HL-60 (cell line): ENCODE data around the gene EMD.
"Not testable (repeated sequence)": the region's sequence is repeated elsewhere in the genome, so short reads cannot be mapped to it uniquely, and the experiment has no call there.

ENCODE experiments used
- DNase-seq, 2 experiments: peaks; one replicate each; pipeline ENCODE4 v3.0.0-alpha.2; 2010 to 2020; ENCODE audit warnings: low read depth in 1 of 2, low spot score in 1 of 2
- H3K27ac ChIP-seq: fragments of 250-450 bp; sonication (Bioruptor Pico); replicated peaks from 2 replicates; pipeline ENCODE4 v1.5.1; 2020; ENCODE audit warnings: mild to moderate bottlenecking, moderate library complexity
- H3K27me3 ChIP-seq: fragments of 250-450 bp; sonication (Bioruptor Pico); 2 replicates; pipeline ENCODE4 v1.5.1; 2021; ENCODE audit warnings: mild to moderate bottlenecking, moderate library complexity; ENCODE audit not compliant: insufficient read depth, poor library complexity, severe bottlenecking
- H3K4me3 ChIP-seq: replicated peaks from 2 replicates; pipeline ENCODE4 v1.5.1; 2011; ENCODE audit warnings: mild to moderate bottlenecking, control low read depth, low read length; ENCODE audit not compliant: insufficient read depth
- GABPA ChIP-seq: IDR thresholded peaks from 2 replicates; pipeline ENCODE4 v1.6.1; 2012; ENCODE audit warnings: low read depth
- POLR2AphosphoS5 ChIP-seq: IDR thresholded peaks from 2 replicates; pipeline ENCODE4 v1.6.1; 2012; ENCODE audit warnings: low read depth
- SPI1 ChIP-seq: IDR thresholded peaks from 2 replicates; pipeline ENCODE4 v1.6.1; 2012; ENCODE audit warnings: low read depth, mild to moderate bottlenecking, borderline replicate concordance
- TF ChIP-seq, protein P1 (sequence below): IDR thresholded peaks from 2 replicates; pipeline ENCODE4 v1.6.1; 2012; ENCODE audit warnings: low read depth; ENCODE audit not compliant: insufficient replicate concordance
- TF ChIP-seq, protein P2 (sequence below): IDR thresholded peaks from one replicate; pipeline ENCODE4 v1.5.1; 2011; ENCODE audit warnings: low read length, control low read depth, inconsistent platforms; ENCODE audit not compliant: insufficient read depth

Gene EMD

DNA sequence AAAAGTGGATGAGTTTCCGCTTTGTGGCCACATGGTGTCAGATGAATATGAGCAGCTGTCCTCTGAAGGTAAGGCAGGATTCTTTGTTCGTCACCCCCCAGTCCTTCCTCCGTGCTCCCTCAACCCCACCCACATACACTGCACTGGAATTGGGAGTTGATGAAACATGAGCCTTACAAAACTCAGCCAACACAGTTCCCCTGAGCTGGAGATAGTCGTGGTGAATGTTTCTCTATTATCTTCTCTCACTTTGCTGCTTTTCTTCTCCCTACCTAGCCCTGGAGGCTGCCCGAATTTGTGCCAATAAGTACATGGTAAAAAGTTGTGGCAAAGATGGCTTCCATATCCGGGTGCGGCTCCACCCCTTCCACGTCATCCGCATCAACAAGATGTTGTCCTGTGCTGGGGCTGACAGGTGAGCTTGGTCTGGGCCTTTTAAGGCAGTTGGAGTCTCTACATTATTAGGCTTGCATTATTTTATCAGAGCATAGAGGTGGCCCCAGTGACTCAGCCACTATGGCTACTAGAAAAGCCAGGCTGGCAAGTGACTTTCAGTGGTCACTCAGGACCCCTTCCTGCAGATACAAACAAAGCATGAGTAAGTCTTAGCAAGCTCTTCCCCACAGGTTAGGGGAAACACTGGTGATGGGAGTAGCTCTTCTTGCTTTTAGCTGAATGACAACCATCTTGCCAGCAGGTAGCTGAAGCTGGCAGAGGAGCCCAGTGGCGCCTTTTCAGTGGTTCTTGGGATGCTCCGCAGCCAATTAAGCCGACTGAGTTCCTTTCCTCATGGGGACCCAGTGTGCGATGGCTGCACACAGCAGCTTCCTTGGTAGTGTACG is 20.7 kb downstream of the EMD start:
- DNase-seq, result peak in 1 of 2 experiments; percentile 41
- Histone ChIP-seq H3K4me3 (peak overlapping the region; percentile 57), H3K27me3 (no peaks in the 10 kb centered on the region), H3K27ac (peak overlapping the region; percentile 95)
- TF ChIP-seq POLR2AphosphoS5, result peak; percentile 43; the same call in 1 of the 2 replicates
- TF ChIP-seq SPI1, result no peak

DNA sequence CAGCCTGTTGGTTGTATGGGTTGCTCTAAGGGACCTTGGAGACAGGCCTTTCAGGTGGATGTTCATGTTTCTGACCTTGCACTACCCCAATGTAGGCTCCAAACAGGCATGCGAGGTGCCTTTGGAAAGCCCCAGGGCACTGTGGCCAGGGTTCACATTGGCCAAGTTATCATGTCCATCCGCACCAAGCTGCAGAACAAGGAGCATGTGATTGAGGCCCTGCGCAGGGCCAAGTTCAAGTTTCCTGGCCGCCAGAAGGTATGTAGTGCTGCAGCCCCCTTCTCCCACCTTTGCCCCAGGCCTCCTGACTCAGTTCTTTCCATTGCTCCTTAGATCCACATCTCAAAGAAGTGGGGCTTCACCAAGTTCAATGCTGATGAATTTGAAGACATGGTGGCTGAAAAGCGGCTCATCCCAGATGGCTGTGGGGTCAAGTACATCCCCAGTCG is 21.3 kb downstream of the EMD start:
- not testable (repeated sequence) for H3K4me3 ChIP-seq, H3K27ac ChIP-seq, H3K27me3 ChIP-seq, DNase-seq

DNA sequence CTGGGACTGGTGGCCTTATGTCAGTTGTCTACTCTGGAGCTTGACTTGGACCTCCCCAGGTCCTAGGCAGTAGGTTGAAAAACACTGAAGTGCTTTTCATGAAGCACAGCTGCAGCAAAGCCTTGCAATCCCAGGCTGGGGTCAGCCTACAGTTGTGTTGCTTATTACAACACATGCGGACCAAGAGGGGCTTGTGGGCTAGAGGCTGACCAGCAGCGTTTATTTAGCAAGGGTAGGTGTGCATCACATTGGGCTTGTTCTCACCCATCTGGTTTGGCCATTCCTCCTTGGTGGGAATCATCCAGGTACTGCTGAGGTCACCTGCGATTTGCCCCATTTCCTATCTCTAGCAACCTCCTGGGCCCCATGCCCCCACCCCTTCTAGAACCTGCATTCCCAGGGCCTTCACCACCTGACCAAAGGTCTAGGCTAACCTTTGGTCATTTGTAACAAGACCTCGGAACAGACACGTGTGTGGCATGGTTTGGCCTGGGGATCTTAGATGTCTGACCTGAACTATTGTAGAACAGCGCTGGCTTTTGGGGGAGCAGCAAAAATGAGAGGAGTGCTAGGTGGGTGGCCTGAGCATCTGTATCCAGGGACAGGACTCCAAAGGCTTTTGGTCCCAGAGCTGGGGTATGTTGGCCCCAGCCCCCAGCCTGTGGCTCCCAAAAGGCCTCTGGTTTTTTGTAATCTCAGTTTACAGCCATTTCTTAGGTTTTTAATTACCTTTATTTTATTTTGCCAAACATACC is 22.1 kb downstream of the EMD start:
- DNase-seq, result peak in 1 of 2 experiments; percentile 18
- peak; percentile 98 for TF ChIP-seq POLR2AphosphoS5
- TF ChIP-seq, protein P1, sequence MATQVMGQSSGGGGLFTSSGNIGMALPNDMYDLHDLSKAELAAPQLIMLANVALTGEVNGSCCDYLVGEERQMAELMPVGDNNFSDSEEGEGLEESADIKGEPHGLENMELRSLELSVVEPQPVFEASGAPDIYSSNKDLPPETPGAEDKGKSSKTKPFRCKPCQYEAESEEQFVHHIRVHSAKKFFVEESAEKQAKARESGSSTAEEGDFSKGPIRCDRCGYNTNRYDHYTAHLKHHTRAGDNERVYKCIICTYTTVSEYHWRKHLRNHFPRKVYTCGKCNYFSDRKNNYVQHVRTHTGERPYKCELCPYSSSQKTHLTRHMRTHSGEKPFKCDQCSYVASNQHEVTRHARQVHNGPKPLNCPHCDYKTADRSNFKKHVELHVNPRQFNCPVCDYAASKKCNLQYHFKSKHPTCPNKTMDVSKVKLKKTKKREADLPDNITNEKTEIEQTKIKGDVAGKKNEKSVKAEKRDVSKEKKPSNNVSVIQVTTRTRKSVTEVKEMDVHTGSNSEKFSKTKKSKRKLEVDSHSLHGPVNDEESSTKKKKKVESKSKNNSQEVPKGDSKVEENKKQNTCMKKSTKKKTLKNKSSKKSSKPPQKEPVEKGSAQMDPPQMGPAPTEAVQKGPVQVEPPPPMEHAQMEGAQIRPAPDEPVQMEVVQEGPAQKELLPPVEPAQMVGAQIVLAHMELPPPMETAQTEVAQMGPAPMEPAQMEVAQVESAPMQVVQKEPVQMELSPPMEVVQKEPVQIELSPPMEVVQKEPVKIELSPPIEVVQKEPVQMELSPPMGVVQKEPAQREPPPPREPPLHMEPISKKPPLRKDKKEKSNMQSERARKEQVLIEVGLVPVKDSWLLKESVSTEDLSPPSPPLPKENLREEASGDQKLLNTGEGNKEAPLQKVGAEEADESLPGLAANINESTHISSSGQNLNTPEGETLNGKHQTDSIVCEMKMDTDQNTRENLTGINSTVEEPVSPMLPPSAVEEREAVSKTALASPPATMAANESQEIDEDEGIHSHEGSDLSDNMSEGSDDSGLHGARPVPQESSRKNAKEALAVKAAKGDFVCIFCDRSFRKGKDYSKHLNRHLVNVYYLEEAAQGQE, result no peak
- Histone ChIP-seq H3K27ac (no peak overlapping the region), H3K4me3 (no peak overlapping the region), H3K27me3 (no peaks in the 10 kb centered on the region)

DNA sequence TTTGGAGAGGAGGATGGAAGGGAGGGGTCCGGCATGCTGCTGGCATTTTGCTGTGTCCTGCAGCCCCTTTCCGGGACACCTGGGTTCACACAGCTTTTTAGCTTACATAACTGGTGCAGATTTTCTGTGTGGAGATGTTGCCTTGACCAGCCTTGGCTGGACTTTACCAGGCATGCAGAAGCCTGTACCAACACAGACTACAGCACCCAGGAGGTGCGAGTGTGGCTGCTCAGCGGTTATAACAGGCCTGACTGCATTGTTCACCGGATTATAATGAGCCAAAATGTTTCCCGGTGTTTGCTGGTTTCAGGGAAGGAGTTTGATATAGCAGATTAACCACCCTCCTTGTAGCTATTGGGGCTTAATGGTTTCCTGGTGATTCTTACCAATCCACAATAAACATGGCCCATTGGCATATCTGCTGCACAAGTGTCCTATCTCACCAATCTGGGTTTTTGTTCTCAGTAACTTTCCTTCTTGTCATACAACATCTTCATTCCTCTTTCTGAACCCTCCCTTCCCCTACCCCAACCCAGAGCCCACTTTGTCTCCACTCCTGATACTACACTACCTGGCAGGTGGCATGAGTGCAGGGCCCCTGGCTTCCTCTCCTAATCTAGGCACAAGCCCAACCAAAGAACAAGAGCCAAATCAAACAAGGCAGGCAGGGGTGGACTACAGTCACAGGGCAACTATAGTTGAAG is 23.0 kb downstream of the EMD start:
- Histone ChIP-seq H3K4me3 (no peak overlapping the region), H3K27me3 (no peaks in the 10 kb centered on the region), H3K27ac (no peak overlapping the region)
- DNase-seq, result no peak
- TF ChIP-seq, protein P1, result no peak
- TF ChIP-seq POLR2AphosphoS5 (no peak), GABPA (no peak), SPI1 (no peak)
- TF ChIP-seq, protein P2, sequence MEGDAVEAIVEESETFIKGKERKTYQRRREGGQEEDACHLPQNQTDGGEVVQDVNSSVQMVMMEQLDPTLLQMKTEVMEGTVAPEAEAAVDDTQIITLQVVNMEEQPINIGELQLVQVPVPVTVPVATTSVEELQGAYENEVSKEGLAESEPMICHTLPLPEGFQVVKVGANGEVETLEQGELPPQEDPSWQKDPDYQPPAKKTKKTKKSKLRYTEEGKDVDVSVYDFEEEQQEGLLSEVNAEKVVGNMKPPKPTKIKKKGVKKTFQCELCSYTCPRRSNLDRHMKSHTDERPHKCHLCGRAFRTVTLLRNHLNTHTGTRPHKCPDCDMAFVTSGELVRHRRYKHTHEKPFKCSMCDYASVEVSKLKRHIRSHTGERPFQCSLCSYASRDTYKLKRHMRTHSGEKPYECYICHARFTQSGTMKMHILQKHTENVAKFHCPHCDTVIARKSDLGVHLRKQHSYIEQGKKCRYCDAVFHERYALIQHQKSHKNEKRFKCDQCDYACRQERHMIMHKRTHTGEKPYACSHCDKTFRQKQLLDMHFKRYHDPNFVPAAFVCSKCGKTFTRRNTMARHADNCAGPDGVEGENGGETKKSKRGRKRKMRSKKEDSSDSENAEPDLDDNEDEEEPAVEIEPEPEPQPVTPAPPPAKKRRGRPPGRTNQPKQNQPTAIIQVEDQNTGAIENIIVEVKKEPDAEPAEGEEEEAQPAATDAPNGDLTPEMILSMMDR, result no peak

DNA sequence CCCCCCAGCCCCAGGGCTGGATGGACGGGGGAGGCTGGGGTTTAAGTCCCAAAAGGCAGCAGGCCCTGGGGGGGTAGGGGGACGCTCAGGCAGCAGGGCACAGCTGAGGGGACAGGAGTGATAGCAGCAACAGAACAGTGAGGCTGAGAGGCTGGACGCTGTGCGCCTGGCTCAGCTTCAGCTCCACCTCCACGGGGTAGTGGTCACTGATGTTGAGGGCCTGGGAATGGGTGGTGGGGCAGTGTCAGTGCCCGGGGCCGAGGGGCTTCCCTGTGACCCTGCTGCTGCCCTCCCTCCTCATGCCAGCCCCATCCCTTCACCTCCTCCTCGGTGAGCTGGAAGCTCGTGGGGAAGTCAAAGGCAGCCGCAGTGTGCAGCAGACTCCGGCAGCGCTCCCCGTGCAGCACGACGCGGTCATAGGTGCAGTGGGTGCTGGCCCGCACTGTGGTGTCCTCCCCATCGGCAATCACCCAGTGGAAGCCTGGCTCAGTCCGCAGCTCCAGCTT is 23.6 kb downstream of the EMD start:
- TF ChIP-seq, protein P2, result no peak
- TF ChIP-seq POLR2AphosphoS5 (no peak), SPI1 (no peak), GABPA (no peak)
- TF ChIP-seq, protein P1, result no peak
- Histone ChIP-seq H3K27me3 (no peaks in the 10 kb centered on the region), H3K4me3 (no peak overlapping the region), H3K27ac (no peak overlapping the region)
- DNase-seq, result no peak
